ENCODE results near the gene OR8B12. TPM values are rescaled to one million over a fixed set of nuclear protein-coding genes. Genes with fewer than 3 reads are reported as not detected.

The OR8B12 gene
- total RNA-seq, 1 experiment from 2014 or later, result not detected

DNA sequence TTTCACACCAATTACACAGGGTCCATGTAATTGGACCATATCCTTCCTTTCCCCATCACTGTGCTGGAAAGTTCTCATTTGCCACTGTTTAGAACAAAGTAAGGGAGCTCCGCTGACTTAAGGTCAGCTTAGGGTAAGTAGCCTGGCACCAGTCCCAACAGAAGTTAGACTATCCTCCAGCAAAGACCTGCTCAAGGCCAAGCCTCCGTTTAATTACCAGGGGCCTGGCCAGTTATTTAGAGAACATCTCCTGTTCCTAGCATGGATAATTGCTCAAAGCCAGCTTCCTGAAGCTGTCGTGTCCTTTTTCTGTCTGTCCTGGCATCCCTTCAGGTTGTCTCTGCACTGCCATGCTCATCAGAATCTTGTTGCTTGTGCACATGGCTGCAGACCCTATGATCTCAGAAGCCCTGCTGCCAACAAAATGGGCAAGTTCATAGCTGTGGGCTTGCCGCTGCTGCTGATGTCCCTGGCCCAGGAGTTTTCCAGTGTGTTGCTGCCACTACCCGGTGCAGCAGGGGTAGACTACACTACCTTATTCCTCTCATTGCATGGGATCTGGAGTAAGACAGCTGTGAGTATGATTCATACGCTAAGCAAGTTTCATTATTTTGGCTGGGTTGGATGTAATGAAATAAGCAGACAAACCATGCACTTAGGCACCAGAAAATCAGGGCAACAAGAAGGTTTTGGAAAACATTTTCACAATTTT, 34.4 kb upstream of the OR8B12 start:
- no TSS peak for BruUV-seq (replicated peaks)
- no peak for ATAC-seq
- Histone ChIP-seq H3K4me3 (replicated peaks in 1 of 2; ENCODE audit: low read depth in 1 of 2, low read length in 2 of 2) (no peak overlapping the region), H3K36me3 (ENCODE audit: control insufficient read depth in 1 of 2, insufficient read depth in 2 of 2, low read length in 2 of 2) (no peaks in the 10 kb centered on the region), H2AFZ (ENCODE audit: low read depth, low read length, poor library complexity, severe bottlenecking) (no peak overlapping the region), H3K27ac (ENCODE audit: low read depth, low read length) (no peak overlapping the region), H3K27me3 (ENCODE audit: insufficient read depth, low read length) (peaks cover 69% of the 10 kb centered on the region), H3K4me2 (ENCODE audit: low read length) (no peak overlapping the region), H3K79me2 (ENCODE audit: insufficient read depth, low read length) (no peaks in the 10 kb centered on the region), H4K20me1 (ENCODE audit: insufficient read depth) (no peaks in the 10 kb centered on the region), H3K9me2 (ENCODE audit: insufficient read depth) (no peaks in the 10 kb centered on the region), H3K9me3 (ENCODE audit: control insufficient read depth in 1 of 2, insufficient read depth in 1 of 2, low read depth in 1 of 2, low read length in 2 of 2) (no peaks in the 10 kb centered on the region), H3K9ac (ENCODE audit: low read length) (no peak overlapping the region), H3K4me1 (ENCODE audit: control insufficient read depth in 1 of 2, insufficient read depth in 2 of 2, low read length in 2 of 2) (no peaks in the 10 kb centered on the region)
- POLR2A ChIA-PET, result no interaction called here
- no peak for DNase-seq (ENCODE audit: low read depth, low spot score)
- TF ChIP-seq YY1 (IDR thresholded peaks at IDR 0.05; ENCODE audit: extremely low read depth, insufficient replicate concordance, low read depth, low read length) (no peak), SIN3A (IDR thresholded peaks at IDR 0.05; ENCODE audit: low read depth) (no peak), FOSL1 (IDR thresholded peaks at IDR 0.05; ENCODE audit: low read depth) (no peak), EZH2phosphoT487 (IDR thresholded peaks at IDR 0.05; ENCODE audit: borderline replicate concordance) (no peak), ELF1 (IDR thresholded peaks at IDR 0.05; ENCODE audit: borderline replicate concordance, low read depth) (no peak), EGR1 (IDR thresholded peaks at IDR 0.05; ENCODE audit: low read depth) (no peak), JUND (IDR thresholded peaks at IDR 0.05) (no peak), ZNF274 (IDR thresholded peaks at IDR 0.05; ENCODE audit: low read depth, low read length) (no peak)
- TF ChIP-seq, protein P1, sequence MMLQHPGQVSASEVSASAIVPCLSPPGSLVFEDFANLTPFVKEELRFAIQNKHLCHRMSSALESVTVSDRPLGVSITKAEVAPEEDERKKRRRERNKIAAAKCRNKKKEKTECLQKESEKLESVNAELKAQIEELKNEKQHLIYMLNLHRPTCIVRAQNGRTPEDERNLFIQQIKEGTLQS (IDR thresholded peaks at IDR 0.05), result no peak
- CTCF ChIA-PET, result interaction anchor here (1.4 kb wide), 1 partner anchor 161 kb away, joined by 4 read pairs; no protein-coding TSS in a partner anchor
- intact Hi-C loops (cut with micrococcal nuclease), result no loop called here
- RAD21 ChIA-PET (ENCODE audit: low non-redundant PET in 1 of 2, low total read pairs in 2 of 2, uncharacterized antibody in 2 of 2, unreplicated experiment in 2 of 2), result no interaction called here

GRCh38 chr11:124570160-124570559, 26.7 kb upstream of the OR8B12 start:
- Histone ChIP-seq H3K4me2 (ENCODE audit: low read length) (no peak overlapping the region), H4K20me1 (ENCODE audit: insufficient read depth) (no peaks in the 10 kb centered on the region; the same call in 1 of the 2 replicates), H3K27me3 (ENCODE audit: insufficient read depth, low read length) (peaks cover 71% of the 10 kb centered on the region), H3K9me3 (ENCODE audit: control insufficient read depth in 1 of 2, insufficient read depth in 1 of 2, low read depth in 1 of 2, low read length in 2 of 2) (no peaks in the 10 kb centered on the region), H3K9me2 (ENCODE audit: insufficient read depth) (no peaks in the 10 kb centered on the region), H3K4me1 (ENCODE audit: control insufficient read depth in 1 of 2, insufficient read depth in 2 of 2, low read length in 2 of 2) (no peaks in the 10 kb centered on the region), H3K4me3 (replicated peaks in 1 of 2; ENCODE audit: low read depth in 1 of 2, low read length in 2 of 2) (no peak overlapping the region), H2AFZ (ENCODE audit: low read depth, low read length, poor library complexity, severe bottlenecking) (no peak overlapping the region), H3K36me3 (ENCODE audit: control insufficient read depth in 1 of 2, insufficient read depth in 2 of 2, low read length in 2 of 2) (no peaks in the 10 kb centered on the region), H3K9ac (ENCODE audit: low read length) (no peak overlapping the region), H3K79me2 (ENCODE audit: insufficient read depth, low read length) (no peaks in the 10 kb centered on the region), H3K27ac (ENCODE audit: low read depth, low read length) (no peak overlapping the region)
- BruUV-seq (replicated peaks), result no TSS peak
- ChIA-PET RAD21 (ENCODE audit: low non-redundant PET in 1 of 2, low total read pairs in 2 of 2, uncharacterized antibody in 2 of 2, unreplicated experiment in 2 of 2) (no interaction called here), POLR2A (no interaction called here), CTCF (no interaction called here)
- intact Hi-C loops (cut with micrococcal nuclease), result no loop called here
- ATAC-seq (no peak; the same call in 1 of the 2 replicates), DNase-seq (ENCODE audit: low read depth, low spot score) (no peak)
- no peak for TF ChIP-seq CTCF (IDR thresholded peaks at IDR 0.05 in 2 of 3, conservative IDR thresholded peaks at IDR 0.05 in 1 of 3; ENCODE audit: borderline replicate concordance in 1 of 3, insufficient read depth in 1 of 3, low read depth in 2 of 3, low read length in 2 of 3)
- TF ChIP-seq EZH2phosphoT487 (IDR thresholded peaks at IDR 0.05; ENCODE audit: borderline replicate concordance), result no peak
- no peak for TF ChIP-seq ZFX (IDR thresholded peaks at IDR 0.05)
- TF ChIP-seq JUND (IDR thresholded peaks at IDR 0.05), result no peak

All from HCT116 (cell line).